ENCODE data around the gene FBRSL1. TPM values are rescaled to one million over a fixed set of nuclear protein-coding genes. Genes with fewer than 3 reads are reported as not detected.

FBRSL1 gene
- total and polyA plus RNA-seq, 2 donors (not counting 3 experiments of a cell fraction or from before 2014, with no cell fraction given), result 19.3 to 79.8 TPM

DNA sequence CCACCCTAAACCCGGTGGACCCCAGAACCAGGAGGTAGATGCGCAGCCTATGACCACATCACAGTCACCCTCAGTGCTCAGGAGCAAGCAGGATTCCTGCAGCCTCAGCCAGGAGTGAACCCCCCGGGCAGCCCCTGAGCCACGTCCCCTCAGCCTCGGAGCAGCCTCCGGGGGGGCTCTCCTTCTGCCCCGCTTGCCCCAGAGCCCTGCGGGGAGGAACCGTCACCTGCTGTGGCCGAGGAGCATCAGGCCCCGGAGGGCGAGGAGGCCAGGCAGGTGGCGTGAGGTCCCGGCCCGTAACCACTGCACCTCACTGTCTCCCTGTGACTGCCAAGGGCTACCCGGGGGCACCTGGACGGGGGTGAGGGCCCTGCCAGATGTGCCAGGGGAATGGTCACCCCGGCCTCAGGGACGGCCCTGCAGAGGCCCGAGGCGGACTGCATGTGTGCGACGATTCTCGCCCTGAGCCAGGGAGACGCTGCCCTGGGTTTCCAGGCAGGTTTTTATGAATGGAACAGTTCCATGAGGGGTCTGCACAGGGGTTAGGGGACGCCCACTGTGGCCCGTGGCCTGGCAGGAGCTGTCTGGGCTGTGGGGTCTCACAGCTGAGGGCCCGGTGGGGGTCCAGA lies 58.6 kb downstream of the FBRSL1 start:
- FAIRE-seq, result no peak
- Histone ChIP-seq H3K4me1 (ENCODE audit: control insufficient read depth, extremely low read depth, insufficient read depth, low read length) (no peaks in the 10 kb centered on the region), H3K9ac (replicated peaks; ENCODE audit: extremely low read depth, insufficient read depth, low read length) (no peak overlapping the region), H3K4me2 (ENCODE audit: insufficient read depth, low read length) (no peak overlapping the region), H3K27ac (ENCODE audit: insufficient read depth, low read depth, low read length) (no peak overlapping the region), H3K36me3 (ENCODE audit: control insufficient read depth in 2 of 2, extremely low read depth in 1 of 2, insufficient read depth in 2 of 2, low read length in 2 of 2) (no peaks in the 10 kb centered on the region), H2AFZ (ENCODE audit: low read depth, low read length) (no peak overlapping the region), H3K27me3 (ENCODE audit: control insufficient read depth in 2 of 2, insufficient read depth in 2 of 2, low read length in 2 of 2) (no peaks in the 10 kb centered on the region), H3K79me2 (ENCODE audit: control insufficient read depth, insufficient read depth, low read length) (no peaks in the 10 kb centered on the region), H4K20me1 (replicated peaks; ENCODE audit: control insufficient read depth, extremely low read depth, insufficient read depth, low read length) (no peaks in the 10 kb centered on the region), H3K9me1 (replicated peaks; ENCODE audit: control insufficient read depth, extremely low read depth, insufficient read depth, low read length) (no peaks in the 10 kb centered on the region), H3K4me3 (replicated peaks in 1 of 3; ENCODE audit: insufficient read depth in 1 of 3, low read depth in 1 of 3, low read length in 3 of 3) (no peak overlapping the region), H3K9me3 (replicated peaks; ENCODE audit: control insufficient read depth, insufficient read depth, low read length) (no peaks in the 10 kb centered on the region)
- intact Hi-C loops (cut with micrococcal nuclease), result no loop called here
- ChIA-PET CTCF (interaction anchor here (1.1 kb wide), 1 partner anchor 13 kb away, joined by 3 read pairs; no protein-coding TSS in a partner anchor), POLR2A (no interaction called here)
- DNase-seq (ENCODE audit: low read depth, low spot score), result no peak
- TF ChIP-seq POLR2AphosphoS5 (IDR thresholded peaks at IDR 0.05; ENCODE audit: insufficient read depth, low read depth, low read length), result no peak
- no peak for TF ChIP-seq GATA2 (IDR thresholded peaks at IDR 0.05; ENCODE audit: insufficient read depth, insufficient read length, low read depth, low read length)
- no peak for TF ChIP-seq POLR2A (IDR thresholded peaks at IDR 0.05; ENCODE audit: low read depth, low read length)
- no peak for TF ChIP-seq FOS (IDR thresholded peaks at IDR 0.05; ENCODE audit: borderline replicate concordance, insufficient read depth, low read length)
- TF ChIP-seq JUN (IDR thresholded peaks at IDR 0.05; ENCODE audit: borderline replicate concordance, insufficient read depth, insufficient read length, low read depth), result no peak
- TF ChIP-seq, protein P1, sequence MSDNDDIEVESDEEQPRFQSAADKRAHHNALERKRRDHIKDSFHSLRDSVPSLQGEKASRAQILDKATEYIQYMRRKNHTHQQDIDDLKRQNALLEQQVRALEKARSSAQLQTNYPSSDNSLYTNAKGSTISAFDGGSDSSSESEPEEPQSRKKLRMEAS (IDR thresholded peaks at IDR 0.05; ENCODE audit: insufficient read depth, insufficient read length), result no peak
- no peak for TF ChIP-seq MYC (IDR thresholded peaks at IDR 0.05; ENCODE audit: low read depth, low read length)
- TF ChIP-seq, protein P2, sequence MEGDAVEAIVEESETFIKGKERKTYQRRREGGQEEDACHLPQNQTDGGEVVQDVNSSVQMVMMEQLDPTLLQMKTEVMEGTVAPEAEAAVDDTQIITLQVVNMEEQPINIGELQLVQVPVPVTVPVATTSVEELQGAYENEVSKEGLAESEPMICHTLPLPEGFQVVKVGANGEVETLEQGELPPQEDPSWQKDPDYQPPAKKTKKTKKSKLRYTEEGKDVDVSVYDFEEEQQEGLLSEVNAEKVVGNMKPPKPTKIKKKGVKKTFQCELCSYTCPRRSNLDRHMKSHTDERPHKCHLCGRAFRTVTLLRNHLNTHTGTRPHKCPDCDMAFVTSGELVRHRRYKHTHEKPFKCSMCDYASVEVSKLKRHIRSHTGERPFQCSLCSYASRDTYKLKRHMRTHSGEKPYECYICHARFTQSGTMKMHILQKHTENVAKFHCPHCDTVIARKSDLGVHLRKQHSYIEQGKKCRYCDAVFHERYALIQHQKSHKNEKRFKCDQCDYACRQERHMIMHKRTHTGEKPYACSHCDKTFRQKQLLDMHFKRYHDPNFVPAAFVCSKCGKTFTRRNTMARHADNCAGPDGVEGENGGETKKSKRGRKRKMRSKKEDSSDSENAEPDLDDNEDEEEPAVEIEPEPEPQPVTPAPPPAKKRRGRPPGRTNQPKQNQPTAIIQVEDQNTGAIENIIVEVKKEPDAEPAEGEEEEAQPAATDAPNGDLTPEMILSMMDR (IDR thresholded peaks at IDR 0.05; ENCODE audit: extremely low read depth in 1 of 2, insufficient read depth in 1 of 2, low read depth in 1 of 2, low read length in 2 of 2), result no peak
- no peak for TF ChIP-seq EZH2 (IDR thresholded peaks at IDR 0.05; ENCODE audit: borderline replicate concordance, low read depth, low read length, severe bottlenecking)
- no TSS peak for BruUV-seq (replicated peaks)
- dilution Hi-C loops (cut with MboI; ENCODE audit: extremely low pct_ligation_motif_present, low sequenced_read_pairs), result no loop called here
